H1 (cell line): ENCODE data around the gene MKLN1. TPM values are rescaled to one million over a fixed set of nuclear protein-coding genes. Genes with fewer than 3 reads are reported as not detected.

Experiments used
- CTCF ChIA-PET: fragments of 300-600 bp; sonication (Branson Sonifier 250); formaldehyde crosslinking; loops from one replicate; lab custom pipeline; 2021; ENCODE audit not compliant: partially characterized antibody; lab: Charles Lee
- POLR2A ChIA-PET: fragments of 300-600 bp; sonication (Branson Sonifier 250); formaldehyde crosslinking; loops from one replicate; lab custom pipeline; 2021; ENCODE audit warnings: inconsistent platforms; ENCODE audit not compliant: partially characterized antibody; lab: Charles Lee
- DNase-seq, 2 experiments: peaks; one replicate each; pipeline versions ENCODE4 v3.0.0 to v3.0.0-alpha.2; 2010 to 2022; ENCODE audit warnings: low spot score in 2 of 2, low read depth in 1 of 2, mixed read lengths in 1 of 2
- FAIRE-seq: peaks from 2 replicates; lab custom pipeline; 2011; peaks lifted over from hg19 to GRCh38; lab: Jason Lieb, UNC
- H2AFZ ChIP-seq: 2 replicates; pipeline ENCODE4 v1.8.1; 2012; ENCODE audit warnings: low read length, inconsistent platforms
- H2AK5ac ChIP-seq: 2 replicates; pipeline ENCODE4 v1.6.1; 2013; ENCODE audit warnings: low read depth, low read length
- H2BK120ac ChIP-seq: replicated peaks from 2 replicates; pipeline ENCODE3; 2013; ENCODE audit warnings: low read depth, low read length, inconsistent platforms
- H2BK12ac ChIP-seq: 2 replicates; pipeline ENCODE4 v1.6.1; 2013; ENCODE audit warnings: low read depth, low read length
- H2BK15ac ChIP-seq: 2 replicates; pipeline ENCODE4 v1.6.1; 2013; ENCODE audit warnings: low read length
- H2BK20ac ChIP-seq: 2 replicates; pipeline ENCODE4 v1.6.1; 2013; ENCODE audit warnings: low read length
- H2BK5ac ChIP-seq: 2 replicates; pipeline ENCODE4 v1.6.1; 2013; ENCODE audit warnings: low read depth, low read length
- H3K14ac ChIP-seq: 2 replicates; pipeline ENCODE4 v1.6.1; 2013; ENCODE audit warnings: inconsistent platforms; ENCODE audit not compliant: insufficient read length
- H3K18ac ChIP-seq: 2 replicates; pipeline ENCODE4 v1.6.1; 2013; ENCODE audit warnings: low read length; ENCODE audit errors: extremely low read depth
- H3K23ac ChIP-seq: 2 replicates; pipeline ENCODE4 v1.6.1; 2013; ENCODE audit warnings: inconsistent platforms; ENCODE audit not compliant: insufficient read length
- H3K23me2 ChIP-seq: 2 replicates; pipeline ENCODE4 v1.6.1; 2013; ENCODE audit warnings: low read depth, low read length
- H3K27ac ChIP-seq: 2 replicates; pipeline ENCODE4 v1.6.1; 2011; ENCODE audit warnings: low read depth, low read length, inconsistent platforms
- H3K27me3 ChIP-seq, 4 experiments: replicated peaks in 1 of 4; 1 replicate in 1 of 4; 2 replicates in 3 of 4; pipeline versions ENCODE4 v1.6.1 to v1.8.1; 2011 to 2013; ENCODE audit warnings: low read length in 3 of 4, mild to moderate bottlenecking in 3 of 4, inconsistent platforms in 2 of 4, mixed read lengths in 2 of 4, moderate library complexity in 1 of 4; ENCODE audit not compliant: control insufficient read depth in 3 of 4, insufficient read depth in 3 of 4; ENCODE audit errors: extremely low read depth in 1 of 4
- H3K36me3 ChIP-seq, 4 experiments: 2 replicates each; pipeline versions ENCODE4 v1.6.1 to v1.8.1; 2011 to 2013; ENCODE audit warnings: mild to moderate bottlenecking in 4 of 4, low read length in 3 of 4, moderate library complexity in 2 of 4, control low read depth in 1 of 4, inconsistent platforms in 1 of 4; ENCODE audit not compliant: insufficient read depth in 4 of 4, control insufficient read depth in 2 of 4
- H3K4ac ChIP-seq: replicated peaks from 2 replicates; pipeline ENCODE3; 2013; ENCODE audit warnings: low read length, low read depth, mixed read lengths, inconsistent platforms; ENCODE audit not compliant: insufficient read length
- H3K4me1 ChIP-seq, 4 experiments: replicated peaks in 1 of 4; 1 replicate in 1 of 4; 2 replicates in 3 of 4; pipeline versions ENCODE4 v1.6.1 to v1.8.1; 2011 to 2013; ENCODE audit warnings: low read length in 3 of 4, inconsistent platforms in 2 of 4, mixed read lengths in 1 of 4; ENCODE audit not compliant: insufficient read depth in 4 of 4, control insufficient read depth in 3 of 4
- H3K4me2 ChIP-seq, 2 experiments: 2 replicates each; pipeline versions ENCODE4 v1.6.1 to v1.8.1; 2011 to 2013; ENCODE audit warnings: low read depth in 2 of 2, low read length in 2 of 2, control low read depth in 1 of 2, inconsistent platforms in 1 of 2, mild to moderate bottlenecking in 1 of 2; ENCODE audit not compliant: insufficient read depth in 1 of 2
- H3K4me3 ChIP-seq, 4 experiments: fragments of 200-600, 300-600 bp in 1 of 4; sonication (generic), shearing (Covaris generic), sonication (Bioruptor Twin) in 1 of 4; 2 replicates each; pipeline versions ENCODE4 v1.5.1 to v1.8.1; 2011 to 2016; ENCODE audit warnings: low read length in 4 of 4, low read depth in 3 of 4, control low read depth in 2 of 4, inconsistent platforms in 2 of 4, mild to moderate bottlenecking in 2 of 4, mixed read lengths in 1 of 4, moderate library complexity in 1 of 4; ENCODE audit not compliant: insufficient read depth in 2 of 4; ENCODE audit errors: extremely low read depth in 1 of 4
- H3K56ac ChIP-seq: replicated peaks from 2 replicates; pipeline ENCODE3; 2013; ENCODE audit warnings: low read depth, mild to moderate bottlenecking, mixed read lengths, low read length, inconsistent platforms; ENCODE audit not compliant: insufficient read length
- H3K79me1 ChIP-seq: 2 replicates; pipeline ENCODE4 v1.6.1; 2013; ENCODE audit warnings: low read depth, low read length, control low read depth
- H3K79me2 ChIP-seq, 2 experiments: 2 replicates each; pipeline versions ENCODE4 v1.6.1 to v1.8.1; 2012 to 2013; ENCODE audit warnings: low read length in 2 of 2, mild to moderate bottlenecking in 2 of 2, inconsistent platforms in 1 of 2; ENCODE audit not compliant: insufficient read depth in 2 of 2, control insufficient read depth in 1 of 2
- H3K9ac ChIP-seq, 4 experiments: replicated peaks in 1 of 4; 1 replicate in 1 of 4; 2 replicates in 3 of 4; pipeline versions ENCODE4 v1.6.1 to v1.8.1; 2011 to 2013; ENCODE audit warnings: low read depth in 3 of 4, low read length in 3 of 4, control low read depth in 2 of 4, mild to moderate bottlenecking in 2 of 4, moderate library complexity in 2 of 4, inconsistent platforms in 1 of 4; ENCODE audit errors: extremely low read depth in 1 of 4
- H3K9me3 ChIP-seq, 2 experiments: 2 replicates each; pipeline versions ENCODE4 v1.6.1 to v1.8.1; 2012 to 2013; ENCODE audit warnings: mild to moderate bottlenecking in 2 of 2, moderate library complexity in 2 of 2, control low read depth in 1 of 2, inconsistent platforms in 1 of 2, low read depth in 1 of 2, low read length in 1 of 2, mixed read lengths in 1 of 2; ENCODE audit not compliant: insufficient read depth in 2 of 2
- H4K20me1 ChIP-seq, 2 experiments: replicated peaks in 1 of 2; 2 replicates each; pipeline versions ENCODE3 to v1.8.1; 2011 to 2013; ENCODE audit warnings: inconsistent platforms in 2 of 2, low read length in 2 of 2, mild to moderate bottlenecking in 1 of 2; ENCODE audit not compliant: insufficient read depth in 2 of 2, control insufficient read depth in 1 of 2
- H4K5ac ChIP-seq: 2 replicates; pipeline ENCODE4 v1.6.1; 2013; ENCODE audit warnings: low read length, low read depth, mixed read lengths, inconsistent platforms; ENCODE audit not compliant: insufficient read length
- H4K8ac ChIP-seq: 2 replicates; pipeline ENCODE4 v1.8.0; 2013; ENCODE audit warnings: mild to moderate bottlenecking, moderate library complexity, low read length, inconsistent platforms; ENCODE audit not compliant: insufficient read depth; ENCODE audit errors: extremely low read depth
- H4K91ac ChIP-seq: replicated peaks from 2 replicates; pipeline ENCODE3; 2013; ENCODE audit warnings: low read length, mixed read lengths, inconsistent platforms; ENCODE audit not compliant: insufficient read length
- ASH2L ChIP-seq: fragments of 200-600, 300-600 bp; sonication (generic); IDR thresholded peaks from one replicate; pipeline ENCODE4 v1.7.1; 2017; ENCODE audit warnings: low read length
- CBX5 ChIP-seq: fragments of 300-800, 300-1000 bp; sonication (generic); IDR thresholded peaks from 2 replicates; pipeline ENCODE4 v1.7.1; 2016; ENCODE audit warnings: antibody characterized with exemption, low read length, low read depth
- KDM5A ChIP-seq: fragments of 200-600 bp; IDR thresholded peaks from 2 replicates; pipeline ENCODE4 v1.7.1; 2012; ENCODE audit warnings: mild to moderate bottlenecking, low read length, inconsistent platforms, mixed read lengths
- NRF1 ChIP-seq: IDR thresholded peaks from 2 replicates; pipeline ENCODE4 v1.6.1; 2011; ENCODE audit warnings: mild to moderate bottlenecking, low read depth, low read length, improper control_type of control experiment
- RNF2 ChIP-seq: fragments of 200-900, 300-1000 bp; sonication (generic); IDR thresholded peaks from 2 replicates; pipeline ENCODE4 v1.7.1; 2016; ENCODE audit warnings: borderline replicate concordance, low read depth, mild to moderate bottlenecking, antibody characterized with exemption, low read length; ENCODE audit not compliant: poor library complexity, severe bottlenecking; ENCODE audit errors: missing control alignments
- RXRA ChIP-seq: IDR thresholded peaks from 2 replicates; pipeline ENCODE4 v1.6.1; 2011; ENCODE audit warnings: low read depth, mild to moderate bottlenecking, low read length, moderate library complexity; ENCODE audit not compliant: insufficient read depth
- SP2 ChIP-seq: IDR thresholded peaks from 2 replicates; pipeline ENCODE4 v1.6.1; 2012; ENCODE audit warnings: mild to moderate bottlenecking, low read length, inconsistent platforms
- TAF1 ChIP-seq: IDR thresholded peaks from 2 replicates; pipeline ENCODE4 v1.6.1; 2011; ENCODE audit warnings: mild to moderate bottlenecking, low read depth, low read length
- YY1 ChIP-seq: IDR thresholded peaks from 2 replicates; pipeline ENCODE4 v1.6.1; 2011; ENCODE audit warnings: low read depth, mild to moderate bottlenecking, low read length
- WGBS, 2 experiments: shearing (Covaris generic) in 1 of 2; methylation state at CpG; one replicate each; pipeline versions ENCODE4 v1.1.6 to v1.1.7; 2013 to 2015; ENCODE audit warnings: low lambda C conversion rate in 2 of 2, mixed read lengths in 2 of 2, inconsistent platforms in 1 of 2, low coverage in 1 of 2, missing lambda C conversion rate in 1 of 2; ENCODE audit not compliant: insufficient replicate concordance in 2 of 2, insufficient coverage in 1 of 2, insufficient read length in 1 of 2; ENCODE audit errors: extremely low coverage in 1 of 2, missing lambda C conversion rate in 1 of 2; 5-methylcytosine and 5-hydroxymethylcytosine counted together
- polyA plus RNA-seq, 7 experiments: library from polyadenylated mRNA; depleted of rRNA in 3 of 7; stranded (reverse) in 5 of 7; unstranded in 2 of 7; fragments of >200 nt in 5 of 7; fragments of 200-250 nt in 2 of 7; gene quantifications; 1 replicate in 5 of 7; 2 replicates in 1 of 7; 4 replicates in 1 of 7; pipeline versions ENCODE4 v1.2.1 to v1.2.3, GENCODE V29; 2011 to 2013; ENCODE audit warnings: missing spikeins in 2 of 7, mixed read lengths in 2 of 7
- total RNA-seq: library from RNA; stranded (reverse); fragmentation: NEBNext Ultra II Directional; extraction: Animal tissue kit (Norgen Biotek cat#: 25700); gene quantifications from 2 replicates; pipeline ENCODE4 v1.2.1, GENCODE V29; 2021

The MKLN1 gene
- total and polyA plus RNA-seq, 2 of the 8 experiments (the other 6 are each of a cell fraction or from before 2014, with no cell fraction given) = 22.3 to 50.9 TPM

DNA sequence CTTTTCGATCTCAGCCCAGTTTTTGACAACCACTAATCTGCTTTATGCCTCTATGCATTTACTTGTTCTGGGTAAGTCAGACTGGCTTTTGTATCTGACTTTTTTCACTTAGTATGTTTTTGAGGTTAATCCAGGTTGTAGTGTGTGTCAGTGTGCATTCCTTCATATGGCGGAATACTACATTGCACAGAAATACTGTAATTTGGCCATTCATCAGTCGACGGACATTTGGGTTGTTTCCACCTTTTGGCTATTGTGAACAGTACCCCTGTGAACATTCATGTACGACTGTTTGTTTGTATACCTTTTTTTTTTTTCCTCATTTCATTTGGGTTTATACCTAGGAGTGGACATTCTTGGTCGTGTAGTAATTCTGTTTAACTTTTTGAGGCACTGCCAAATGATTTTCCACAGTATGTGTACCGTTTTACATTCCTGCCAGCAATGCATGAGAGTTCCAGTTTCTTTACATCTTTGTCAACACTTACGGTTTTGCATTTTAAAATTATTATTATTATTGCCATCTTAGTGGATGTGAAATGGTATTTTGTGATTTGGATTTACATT is 57.4 kb downstream of the MKLN1 start:
- Histone ChIP-seq H2BK20ac (no peak overlapping the region), H2AK5ac (no peak overlapping the region), H4K8ac (no peak overlapping the region), H2BK15ac (no peak overlapping the region), H2AFZ (no peak overlapping the region), H3K36me3 (peaks cover 0 to 11% (median 0%) of the 10 kb centered on the region in 4 experiments; a peak in 2 of 8 replicates), H3K4me1 (peaks cover 0 to 5% (median 2%) of the 10 kb centered on the region in 4 experiments; a peak in 2 of 7 replicates), H3K23ac (no peak overlapping the region), H3K4me3 (no peak overlapping the region), H3K9ac (no peak overlapping the region), H3K79me1 (no peaks in the 10 kb centered on the region), H3K27me3 (no peaks in the 10 kb centered on the region), H2BK5ac (no peak overlapping the region), H4K91ac (no peak overlapping the region), H4K20me1 (no peaks in the 10 kb centered on the region), H2BK12ac (no peak overlapping the region), H3K14ac (no peak overlapping the region), H3K79me2 (peaks cover 0 to 42% of the 10 kb centered on the region in 2 experiments; a peak in 2 of 4 replicates), H3K4me2 (no peak overlapping the region), H3K23me2 (no peaks in the 10 kb centered on the region), H2BK120ac (no peak overlapping the region), H3K18ac (no peak overlapping the region), H3K9me3 (no peaks in the 10 kb centered on the region), H4K5ac (no peak overlapping the region), H3K56ac (no peak overlapping the region), H3K4ac (no peak overlapping the region), H3K27ac (no peak overlapping the region)
- FAIRE-seq = no peak
- CTCF ChIA-PET = no interaction called here
- POLR2A ChIA-PET = interaction anchor here (0.6 kb wide), 1 partner anchor 286 kb away, joined by 3 read pairs; no protein-coding TSS in a partner anchor
- 90% methylated on average over 8 of the region's 8 CpGs; no CpG with 5 or more reads in 1 of the 2 experiments for WGBS, 2 experiments
- no peak for TF ChIP-seq TAF1
- TF ChIP-seq RXRA = no peak
- TF ChIP-seq NRF1 = no peak
- no peak for TF ChIP-seq SP2
- no peak for TF ChIP-seq RNF2
- no peak for TF ChIP-seq KDM5A
- no peak for TF ChIP-seq YY1
- TF ChIP-seq CBX5 = no peak
- TF ChIP-seq ASH2L = no peak
- DNase-seq = no peak
